ENCODE results near the gene LACRT. TPM values are rescaled to one million over a fixed set of nuclear protein-coding genes. Genes with fewer than 3 reads are reported as not detected.

Gene LACRT
- total and polyA plus RNA-seq, 12 donors = not detected

DNA sequence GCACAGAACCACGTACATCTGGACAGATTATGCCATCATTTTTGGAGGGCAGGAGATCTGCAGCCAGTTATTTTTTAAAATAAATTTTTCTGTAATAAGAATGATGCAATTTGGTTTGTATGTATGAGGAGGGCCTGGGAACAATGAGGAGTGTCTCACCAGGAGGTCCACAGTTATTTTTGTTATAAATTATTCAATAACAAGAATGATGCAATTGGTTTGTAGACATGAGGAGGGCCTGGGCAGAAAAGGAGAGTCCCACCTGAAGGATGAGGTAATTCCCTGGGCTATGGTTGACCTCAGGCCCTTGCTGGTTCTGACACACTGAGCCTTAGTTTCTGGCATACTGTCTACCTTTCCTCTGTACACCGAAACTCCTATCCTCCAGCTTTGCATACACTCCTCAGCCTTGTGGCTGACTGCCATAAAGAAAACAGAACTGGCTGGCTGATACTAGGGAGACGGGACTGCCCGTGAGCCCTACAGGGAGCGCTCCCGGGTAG, 22.5 kb upstream of the LACRT start:
- no peaks in the 10 kb centered on the region for H3K4me1 ChIP-seq
- DNase-seq = no peak
- H3K4me3 ChIP-seq = no peak overlapping the region
- intact Hi-C loops (cut with DNase I) = no loop called here
- TF ChIP-seq, protein P1, sequence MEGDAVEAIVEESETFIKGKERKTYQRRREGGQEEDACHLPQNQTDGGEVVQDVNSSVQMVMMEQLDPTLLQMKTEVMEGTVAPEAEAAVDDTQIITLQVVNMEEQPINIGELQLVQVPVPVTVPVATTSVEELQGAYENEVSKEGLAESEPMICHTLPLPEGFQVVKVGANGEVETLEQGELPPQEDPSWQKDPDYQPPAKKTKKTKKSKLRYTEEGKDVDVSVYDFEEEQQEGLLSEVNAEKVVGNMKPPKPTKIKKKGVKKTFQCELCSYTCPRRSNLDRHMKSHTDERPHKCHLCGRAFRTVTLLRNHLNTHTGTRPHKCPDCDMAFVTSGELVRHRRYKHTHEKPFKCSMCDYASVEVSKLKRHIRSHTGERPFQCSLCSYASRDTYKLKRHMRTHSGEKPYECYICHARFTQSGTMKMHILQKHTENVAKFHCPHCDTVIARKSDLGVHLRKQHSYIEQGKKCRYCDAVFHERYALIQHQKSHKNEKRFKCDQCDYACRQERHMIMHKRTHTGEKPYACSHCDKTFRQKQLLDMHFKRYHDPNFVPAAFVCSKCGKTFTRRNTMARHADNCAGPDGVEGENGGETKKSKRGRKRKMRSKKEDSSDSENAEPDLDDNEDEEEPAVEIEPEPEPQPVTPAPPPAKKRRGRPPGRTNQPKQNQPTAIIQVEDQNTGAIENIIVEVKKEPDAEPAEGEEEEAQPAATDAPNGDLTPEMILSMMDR (IDR thresholded peaks at IDR 0.05) = no peak
- H3K9me3 ChIP-seq = no peaks in the 10 kb centered on the region
- no peak overlapping the region for H3K27ac ChIP-seq
- no peaks in the 10 kb centered on the region for H3K36me3 ChIP-seq
- WGBS, 2 donors = 84% methylated on average over 6 of the region's 6 CpGs
- no peak for ATAC-seq
- H3K27me3 ChIP-seq = peaks cover 0 to 35% (median 19%) of the 10 kb centered on the region in 7 donors

DNA sequence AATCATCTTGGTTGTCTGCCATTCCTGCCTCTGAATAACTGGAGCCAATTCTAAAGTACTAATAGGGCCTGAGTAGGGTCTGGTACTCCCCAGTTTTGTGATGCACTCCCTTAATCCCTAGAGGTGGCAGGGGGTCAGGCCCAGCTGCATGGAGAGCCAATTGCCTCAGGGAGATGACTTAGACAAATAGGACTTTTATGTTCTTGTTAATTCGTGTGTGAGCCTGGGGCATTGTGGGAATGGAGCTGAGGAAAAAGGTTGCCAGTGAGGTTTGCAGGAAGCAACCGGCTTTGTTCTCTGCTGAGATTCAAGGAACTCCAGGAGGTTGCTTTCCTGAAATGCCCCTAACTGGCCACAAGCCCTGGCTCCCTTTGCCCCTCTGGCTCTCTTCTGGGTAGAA, 20.2 kb upstream of the LACRT start:
- Histone ChIP-seq H3K27me3 (peaks cover 0 to 44% (median 26%) of the 10 kb centered on the region in 7 donors), H3K4me3 (no peak overlapping the region), H3K9me3 (no peaks in the 10 kb centered on the region), H3K36me3 (no peaks in the 10 kb centered on the region), H3K4me1 (no peaks in the 10 kb centered on the region), H3K27ac (no peak overlapping the region)
- ATAC-seq (no peak), DNase-seq (no peak)
- TF ChIP-seq, protein P1 (IDR thresholded peaks at IDR 0.05) = no peak
- intact Hi-C loops (cut with DNase I) = no loop called here
- 35 to 41% methylated on average over 2 of the region's 2 CpGs for WGBS, 2 donors

DNA sequence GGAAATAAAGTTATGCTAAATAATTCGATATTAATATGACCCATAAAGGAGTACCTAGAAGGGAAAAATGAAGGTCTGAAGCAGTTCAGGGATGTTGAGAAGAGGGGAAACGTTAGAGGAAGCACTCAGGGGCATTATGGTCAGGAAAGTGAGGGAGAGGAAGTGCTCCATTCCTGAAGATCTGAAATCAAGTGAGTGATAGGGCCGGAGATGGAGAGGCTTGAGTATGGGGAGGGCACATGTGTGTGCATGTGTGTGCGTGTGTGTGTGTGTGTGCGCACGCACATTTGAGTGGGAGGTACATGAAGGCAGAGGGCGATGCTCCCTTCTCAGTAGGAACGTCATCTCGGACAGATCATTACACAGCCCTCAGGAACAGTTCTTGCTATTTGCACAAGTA, 18.3 kb upstream of the LACRT start:
- DNase-seq (no peak), ATAC-seq (no peak)
- Histone ChIP-seq H3K36me3 (no peaks in the 10 kb centered on the region), H3K4me1 (no peaks in the 10 kb centered on the region), H3K27ac (no peak overlapping the region), H3K4me3 (no peak overlapping the region), H3K9me3 (no peaks in the 10 kb centered on the region), H3K27me3 (peaks cover 0 to 39% (median 15%) of the 10 kb centered on the region in 7 donors)
- 61 to 75% methylated on average over 9 of the region's 9 CpGs for WGBS, 2 donors
- intact Hi-C loops (cut with DNase I) = no loop called here
- TF ChIP-seq, protein P1 (IDR thresholded peaks at IDR 0.05) = no peak

DNA sequence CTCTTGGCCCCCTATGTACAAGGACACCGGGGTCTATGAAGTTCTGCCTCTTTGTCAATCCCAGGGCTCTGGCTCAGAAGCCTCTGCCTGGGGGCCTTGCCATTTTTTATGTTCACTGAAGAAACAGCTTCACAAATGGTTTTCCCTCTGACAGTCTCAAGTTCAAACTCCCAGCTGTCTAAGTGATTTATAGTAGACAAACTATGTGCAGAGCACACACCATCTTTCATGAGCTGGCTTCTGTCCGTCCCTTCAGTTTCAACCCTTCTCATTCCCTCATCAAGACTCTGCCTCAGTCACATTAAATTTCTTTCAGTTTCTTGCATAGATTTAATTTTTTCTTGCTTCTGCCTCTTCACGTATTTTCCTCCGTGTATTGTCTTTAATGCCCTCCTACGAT, 16.2 kb upstream of the LACRT start:
- peaks cover 0 to 48% (median 8%) of the 10 kb centered on the region in 7 donors for H3K27me3 ChIP-seq
- intact Hi-C loops (cut with DNase I) = no loop called here
- 82 to 85% methylated on average over 5 of the region's 5 CpGs for WGBS, 2 donors
- no peaks in the 10 kb centered on the region for H3K9me3 ChIP-seq
- H3K36me3 ChIP-seq = no peaks in the 10 kb centered on the region
- H3K27ac ChIP-seq = no peak overlapping the region
- no peak overlapping the region for H3K4me3 ChIP-seq
- no peak for ATAC-seq
- no peak for DNase-seq
- H3K4me1 ChIP-seq = no peaks in the 10 kb centered on the region
- TF ChIP-seq, protein P1 (IDR thresholded peaks at IDR 0.05) = no peak

All from heart right ventricle (tissue), 16 donors.